HG03354 (cell line): Measurements from ENCODE around the gene NLRC5.
A peak's percentile ranks its signal among the peaks of the same experiment; 100 is the strongest.
"Not testable (repeated sequence)": the region's sequence is repeated elsewhere in the genome, so short reads cannot be mapped to it uniquely, and the experiment has no call there.

ENCODE experiments used
- ATAC-seq: cut with Tn5 transposase; IDR thresholded peaks from one replicate; pipeline ENCODE4 v1.9.1; 2021; ENCODE audit warnings: mild to moderate bottlenecking; ENCODE audit not compliant: unreplicated experiment, poor library complexity, severe bottlenecking

Gene NLRC5

DNA sequence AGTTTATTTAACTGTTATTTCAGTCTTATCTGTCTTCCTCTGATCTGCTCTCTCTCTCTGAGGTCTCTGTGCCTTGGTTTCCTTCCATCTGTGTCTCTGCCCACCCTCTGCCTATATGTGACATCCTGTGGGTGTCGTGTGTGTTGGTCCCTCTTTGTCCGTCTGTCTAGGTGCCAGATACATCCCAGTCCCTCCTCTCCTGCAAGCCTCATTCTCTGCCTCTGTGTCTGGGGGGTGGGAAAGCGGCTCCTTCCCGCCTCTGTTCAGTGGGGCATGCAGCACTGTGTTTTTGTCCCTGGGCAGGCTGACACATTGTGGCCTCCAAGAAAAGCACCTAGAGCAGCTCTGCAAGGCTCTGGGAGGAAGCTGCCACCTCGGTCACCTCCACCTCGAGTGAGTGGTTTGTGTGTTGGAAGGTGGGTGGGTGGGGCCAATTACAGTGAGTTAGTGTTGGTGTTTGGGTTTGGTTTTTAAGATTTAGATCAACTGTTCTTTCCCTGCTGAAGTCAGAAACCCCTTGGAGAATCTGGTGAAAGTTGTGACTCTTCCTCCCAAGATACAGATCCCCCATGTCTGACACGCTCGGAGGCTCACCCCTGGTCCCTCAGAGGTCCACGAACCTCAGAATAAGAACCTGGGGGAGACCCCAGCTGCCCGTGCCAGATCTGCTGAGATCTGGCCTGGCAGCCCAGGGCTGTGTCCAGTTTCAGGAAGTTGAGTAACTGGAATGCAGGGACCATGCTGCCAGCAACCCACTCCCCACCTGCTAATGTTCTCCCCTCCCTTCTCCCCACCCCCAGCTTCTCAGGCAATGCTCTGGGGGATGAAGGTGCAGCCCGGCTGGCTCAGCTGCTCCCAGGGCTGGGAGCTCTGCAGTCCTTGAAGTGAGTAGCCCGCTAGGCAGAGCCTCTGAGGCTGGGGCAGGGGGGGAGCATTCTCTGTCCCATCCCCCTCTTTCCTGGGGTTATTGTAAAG, 52.1 kb downstream of the NLRC5 start:
- ATAC-seq: peak; percentile 32

DNA sequence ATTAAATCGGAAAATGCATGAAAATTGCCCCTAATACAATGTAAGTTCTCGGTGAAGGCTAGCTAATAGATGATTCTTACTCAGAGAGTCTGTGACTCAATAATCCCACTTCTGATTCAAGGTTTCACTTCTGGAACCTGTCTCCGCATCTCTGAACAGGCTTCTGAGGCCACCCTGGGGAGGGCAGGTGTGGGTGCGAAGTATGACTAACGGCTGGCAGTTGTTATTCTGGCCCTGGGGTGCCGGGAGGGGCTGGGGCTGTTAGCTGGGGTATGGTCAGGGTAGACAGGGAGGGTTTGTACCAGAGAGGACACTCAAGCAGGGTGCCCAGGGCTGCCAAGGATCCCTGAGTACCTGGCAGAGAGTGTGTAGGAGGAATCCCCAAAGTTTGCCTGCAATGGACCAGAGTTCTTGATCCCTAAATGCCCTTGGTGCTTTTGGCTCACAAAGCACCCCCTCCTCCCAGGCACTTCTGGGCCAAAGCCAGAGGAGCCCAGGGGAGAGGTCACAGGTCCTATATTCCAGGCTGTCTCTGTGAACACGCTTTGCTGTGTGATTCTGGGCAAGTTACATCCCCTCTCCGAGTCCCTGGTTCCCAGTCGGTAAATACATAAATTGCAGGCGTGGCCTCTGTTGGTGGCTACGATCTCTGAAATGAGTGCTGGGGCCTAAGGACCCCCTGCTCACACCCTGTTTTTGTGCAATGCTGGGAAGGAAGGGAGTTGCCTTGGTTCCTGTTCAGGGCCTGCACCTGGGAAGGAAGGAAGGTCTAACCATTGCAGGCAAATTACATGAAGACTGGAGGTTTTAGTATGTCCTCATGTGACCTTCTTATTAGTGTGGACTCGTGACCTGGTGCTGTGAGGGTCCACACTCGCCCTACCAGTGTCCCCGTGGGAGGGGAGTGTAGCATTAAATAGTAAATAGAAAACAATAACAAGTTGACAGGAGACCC, 53.1 kb downstream of the NLRC5 start:
- ATAC-seq: peak; percentile 75

DNA sequence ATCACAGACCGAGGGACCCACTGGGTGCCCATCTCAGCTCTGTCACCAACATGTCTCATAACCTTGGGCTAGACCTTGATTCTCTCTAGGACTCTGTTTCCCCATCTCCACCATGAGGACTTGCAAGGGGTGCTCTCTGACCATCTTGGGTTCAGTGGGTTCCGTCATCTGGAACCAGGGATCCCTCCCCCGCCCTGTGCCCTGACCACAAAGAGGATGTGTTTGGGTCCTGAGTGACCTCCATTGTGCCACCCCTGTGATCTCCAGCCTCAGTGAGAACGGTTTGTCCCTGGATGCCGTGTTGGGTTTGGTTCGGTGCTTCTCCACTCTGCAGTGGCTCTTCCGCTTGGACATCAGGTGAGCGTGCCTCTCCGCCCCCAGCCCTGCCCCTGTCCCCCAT, 53.9 kb downstream of the NLRC5 start:
- no peak for ATAC-seq

DNA sequence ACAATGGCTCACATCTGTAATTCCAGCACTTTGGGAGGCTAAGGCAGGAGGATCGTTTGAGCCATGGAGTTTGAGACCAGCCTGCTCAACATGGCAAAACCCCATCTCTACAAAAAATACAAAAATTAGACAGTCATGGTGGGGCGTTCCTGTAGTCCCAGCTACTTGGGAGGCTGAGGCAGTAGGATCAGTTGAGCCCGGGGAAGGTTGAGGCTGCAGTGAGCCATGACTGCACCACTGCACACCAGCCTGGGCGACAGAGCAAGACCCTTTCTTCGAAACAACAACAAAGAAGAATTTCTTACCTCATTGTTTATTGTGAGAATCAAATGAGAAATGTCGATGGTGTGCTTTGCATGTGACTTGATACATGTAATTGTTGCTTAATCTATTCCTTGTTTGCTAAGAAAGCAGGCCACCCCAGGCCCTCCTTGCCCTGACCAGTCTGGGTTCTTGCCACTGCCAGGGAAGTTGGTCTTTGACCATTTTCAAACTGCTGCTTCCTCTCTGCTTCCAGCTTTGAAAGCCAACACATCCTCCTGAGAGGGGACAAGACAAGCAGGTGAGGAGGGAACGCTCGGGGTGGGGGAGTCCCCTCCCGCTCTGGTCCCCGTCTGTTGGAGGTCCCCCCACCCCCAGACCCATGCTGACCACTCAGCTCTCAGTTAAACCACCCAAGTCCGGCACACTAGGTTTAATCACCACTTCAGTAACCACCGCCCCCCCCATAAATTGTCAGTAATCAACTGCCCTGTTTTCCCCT, 55.8 kb downstream of the NLRC5 start:
- ATAC-seq: no peak

DNA sequence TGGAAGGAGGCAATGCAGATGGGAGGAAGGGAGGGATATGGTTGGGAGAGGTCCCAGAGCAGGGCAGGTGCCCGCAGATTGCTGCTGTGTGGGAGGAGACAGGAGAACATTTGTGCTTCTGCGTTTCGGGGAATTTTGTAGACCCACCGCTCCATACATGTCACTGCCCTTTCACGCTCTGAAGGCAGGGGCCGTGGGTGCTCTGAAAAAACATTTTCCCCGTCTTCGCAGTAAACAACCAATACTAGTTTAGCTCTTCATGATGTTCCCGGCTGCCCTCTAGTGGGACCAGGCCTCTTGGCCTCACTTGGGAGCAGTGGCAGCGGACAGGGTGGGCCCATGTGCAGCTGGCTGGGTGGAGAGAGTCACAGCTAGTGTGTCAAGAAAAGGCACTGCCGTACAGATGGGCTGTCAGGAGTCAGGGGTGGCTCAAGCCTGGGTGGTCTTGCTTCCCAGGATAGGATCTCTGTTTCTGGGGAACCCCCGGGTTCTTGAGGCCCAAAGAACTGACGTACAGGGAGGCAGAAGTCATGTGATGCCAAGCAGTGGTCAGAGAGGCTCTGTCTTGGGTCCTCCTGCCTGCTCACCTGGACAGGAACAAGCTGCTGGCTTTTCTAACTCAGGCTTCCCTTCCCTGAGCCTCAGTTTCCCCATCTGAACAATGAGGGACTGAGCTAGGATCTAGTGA, 56.5 kb downstream of the NLRC5 start:
- ATAC-seq: no peak

DNA sequence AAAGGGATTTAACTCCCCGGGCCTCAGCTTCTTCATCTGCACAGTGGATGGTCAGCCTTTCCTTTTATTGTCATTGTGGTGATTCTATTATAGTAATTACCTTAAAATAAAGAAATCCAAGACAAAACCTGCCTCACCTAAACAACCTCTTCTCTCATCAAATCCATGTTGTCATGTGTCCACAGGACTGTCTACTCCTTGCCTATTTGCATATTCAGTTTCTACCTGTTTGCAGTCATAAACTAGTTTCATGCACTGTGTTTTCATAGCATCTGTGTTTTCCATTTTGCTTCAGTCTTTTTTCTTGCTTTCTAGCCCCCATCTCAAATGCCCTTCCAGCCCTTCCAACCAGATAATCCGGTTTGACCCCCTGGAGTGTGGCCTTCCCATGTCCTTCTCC, 58.7 kb downstream of the NLRC5 start:
- ATAC-seq: no peak

DNA sequence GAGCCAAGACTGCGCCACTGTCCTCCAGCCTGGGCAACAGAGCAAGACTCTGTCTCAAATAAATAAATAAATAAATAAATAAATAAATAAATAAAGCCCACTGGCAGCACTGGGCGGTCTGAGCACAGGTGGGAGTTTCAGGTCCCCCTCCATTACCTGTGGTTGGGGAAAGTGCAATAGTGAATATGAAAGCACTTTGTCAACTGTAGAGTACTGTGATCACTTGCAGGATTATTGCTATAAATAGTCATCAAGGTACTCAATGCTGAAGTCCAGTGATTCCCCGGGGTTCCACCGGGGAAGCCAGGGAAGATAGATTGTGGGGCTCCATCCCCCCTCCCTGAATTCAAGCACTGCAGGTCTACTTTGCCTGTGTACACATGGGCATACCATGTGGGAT, 60.3 kb downstream of the NLRC5 start:
- peak; percentile 62 for ATAC-seq

DNA sequence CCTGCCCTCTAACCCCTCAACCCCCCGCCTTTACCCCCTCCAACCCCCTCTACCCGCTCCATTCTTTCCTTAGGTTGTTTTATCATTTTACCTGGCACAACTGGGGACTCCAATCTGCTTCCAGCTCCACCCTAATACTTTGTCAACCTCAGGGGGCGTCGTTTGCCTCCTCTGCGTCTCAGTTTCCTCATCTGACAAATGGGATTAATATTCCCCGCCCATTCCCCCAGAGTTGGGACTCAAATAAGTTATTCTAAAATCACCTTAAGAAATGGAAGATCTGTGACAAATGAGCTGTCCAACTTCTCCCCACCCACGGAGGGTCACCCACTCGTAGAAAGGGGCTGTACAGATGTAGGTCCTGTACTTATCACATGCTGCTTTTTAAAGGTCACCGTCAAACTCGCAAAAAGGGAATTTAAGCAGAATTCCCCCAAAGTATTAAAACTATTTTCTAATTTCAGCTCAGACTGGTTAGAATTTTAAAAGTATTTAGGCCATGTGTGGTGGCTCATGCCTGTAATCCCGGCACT, 62.4 kb downstream of the NLRC5 start:
- ATAC-seq: no peak

DNA sequence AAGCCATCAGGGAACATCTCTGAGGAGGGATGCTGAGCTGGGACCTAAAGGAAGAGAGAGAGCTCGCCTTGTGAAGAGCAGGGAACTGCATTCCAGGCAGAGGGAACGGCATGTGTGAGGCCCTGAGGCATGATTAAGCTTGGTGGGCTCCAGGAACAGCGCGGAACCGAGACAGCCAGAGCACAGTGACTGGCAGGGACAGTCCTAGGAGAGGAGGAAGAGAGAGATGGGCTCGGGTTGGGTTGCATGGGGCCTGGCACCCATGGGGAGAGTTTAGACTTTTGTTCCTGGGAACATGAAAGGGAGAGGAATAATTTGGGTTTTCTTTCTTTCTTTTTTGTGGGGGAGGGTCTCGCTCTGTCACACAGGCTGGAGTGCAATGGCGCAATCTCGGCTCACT, 63.8 kb downstream of the NLRC5 start:
- ATAC-seq: no peak

DNA sequence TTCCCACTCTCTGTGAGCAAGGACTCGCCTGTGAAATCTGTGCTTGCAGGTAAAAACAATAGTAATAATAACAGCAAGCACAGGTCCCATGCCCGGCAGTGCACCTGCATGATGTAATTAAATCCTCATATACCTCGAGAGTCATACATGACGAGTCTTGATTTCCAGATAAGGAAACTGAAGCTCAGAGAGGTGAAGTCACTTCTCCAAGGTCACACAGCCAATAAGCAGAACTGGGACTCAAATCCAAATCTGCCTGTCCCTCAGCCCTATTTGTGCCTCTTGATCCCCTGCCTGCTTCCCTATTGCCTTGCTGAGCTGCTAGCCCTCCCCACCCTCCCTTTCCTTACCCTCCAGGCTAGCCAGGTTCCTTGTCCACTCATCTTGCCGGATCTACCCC, 65.0 kb downstream of the NLRC5 start:
- ATAC-seq: no peak

DNA sequence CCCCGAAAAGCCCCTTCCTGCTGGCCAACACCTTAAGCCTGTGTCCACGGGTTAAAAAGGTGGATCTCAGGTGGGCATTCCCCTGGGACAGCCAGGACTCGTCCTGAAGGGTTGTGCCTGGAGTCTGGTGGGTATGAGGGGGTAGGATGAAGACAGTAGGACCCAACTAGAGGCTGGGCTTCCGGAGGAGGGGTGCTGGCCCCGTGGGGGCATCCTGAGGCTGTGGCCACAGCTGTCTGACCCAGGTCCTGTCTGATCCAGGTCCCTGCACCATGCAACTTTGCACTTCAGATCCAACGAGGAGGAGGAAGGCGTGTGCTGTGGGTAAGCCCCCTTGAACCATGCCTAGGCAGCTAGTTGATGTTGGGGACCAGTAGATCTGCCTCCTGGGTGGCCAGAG, 65.4 kb downstream of the NLRC5 start:
- no peak for ATAC-seq

DNA sequence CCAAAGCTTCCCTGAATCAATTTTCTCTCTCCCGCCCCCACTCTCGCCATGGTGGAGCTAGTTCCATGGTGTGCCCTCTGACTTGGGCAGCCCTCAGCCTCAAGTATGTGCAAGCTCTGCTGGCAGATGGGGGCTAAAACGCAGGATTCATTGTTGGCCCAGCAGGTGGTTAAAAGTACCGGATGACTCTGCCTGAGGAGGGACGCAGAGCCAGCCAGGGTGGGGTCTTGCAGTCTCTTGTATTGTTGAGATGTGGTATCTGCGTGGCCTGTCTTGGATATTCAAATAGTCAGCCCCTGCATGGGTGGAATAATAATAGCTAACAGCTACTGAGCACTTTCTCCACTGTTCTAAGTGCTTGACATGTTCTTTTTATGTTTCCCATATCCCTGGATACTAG, 66.3 kb downstream of the NLRC5 start:
- ATAC-seq: no peak

DNA sequence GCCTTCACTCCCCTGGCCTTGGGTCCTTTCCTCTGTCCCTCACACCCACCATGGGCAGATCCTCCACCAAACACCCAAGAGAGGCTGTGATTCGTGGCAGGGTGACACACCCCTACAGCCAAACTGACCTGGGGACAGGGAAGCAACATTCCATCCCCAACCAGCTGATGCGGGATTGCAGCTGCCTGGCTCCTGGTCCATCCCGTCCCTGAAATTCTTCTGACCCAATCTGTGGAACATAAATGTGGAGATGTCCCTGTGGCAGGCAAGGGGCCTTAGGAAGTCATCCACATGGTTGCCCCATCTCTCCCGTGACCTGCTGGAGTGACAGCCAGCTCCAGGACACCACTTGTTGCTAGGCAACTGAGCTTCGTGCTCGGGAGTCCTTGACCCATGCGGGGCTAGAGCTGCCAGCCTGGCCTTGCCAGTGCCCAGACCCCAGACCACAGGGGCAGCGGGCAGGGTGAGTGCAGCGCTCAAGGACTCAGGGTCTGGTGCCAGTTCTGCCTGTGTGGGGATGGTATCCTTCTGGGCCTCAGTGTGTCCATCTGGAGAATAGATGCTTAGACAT, 69.0 kb downstream of the NLRC5 start:
- no peak for ATAC-seq

DNA sequence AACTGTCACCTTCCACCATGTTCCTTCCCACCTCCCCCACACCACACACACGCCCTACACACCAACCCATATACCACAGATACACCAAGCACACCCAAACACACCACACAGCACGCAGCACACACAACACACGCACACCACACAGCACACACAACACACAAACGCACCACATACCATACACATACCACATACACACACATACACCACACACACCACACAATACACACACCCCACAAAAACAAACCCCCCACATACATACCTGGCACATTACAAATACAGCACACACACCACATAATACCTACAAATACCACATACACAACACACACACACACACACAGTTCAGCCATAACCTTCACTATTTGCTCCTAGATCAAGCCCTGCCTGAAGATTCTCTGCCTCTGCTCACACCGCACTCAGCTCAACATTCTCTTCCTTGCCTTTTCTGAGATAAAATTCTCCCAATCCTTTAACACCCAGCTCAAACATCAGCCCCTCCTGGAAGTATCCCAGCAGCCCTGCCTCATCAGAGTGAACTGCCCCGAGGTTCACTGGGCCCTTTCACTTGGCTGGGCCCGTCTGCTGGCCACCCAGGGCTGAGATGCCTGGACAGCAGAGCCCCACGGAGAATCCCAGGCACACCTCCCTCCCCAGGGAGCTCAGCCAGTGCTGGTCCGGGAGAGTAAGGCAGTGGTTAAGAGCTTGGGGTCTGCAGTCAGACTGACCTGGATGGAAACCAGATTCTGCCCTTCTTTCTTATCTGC, 71.1 kb downstream of the NLRC5 start:
- no peak for ATAC-seq

DNA sequence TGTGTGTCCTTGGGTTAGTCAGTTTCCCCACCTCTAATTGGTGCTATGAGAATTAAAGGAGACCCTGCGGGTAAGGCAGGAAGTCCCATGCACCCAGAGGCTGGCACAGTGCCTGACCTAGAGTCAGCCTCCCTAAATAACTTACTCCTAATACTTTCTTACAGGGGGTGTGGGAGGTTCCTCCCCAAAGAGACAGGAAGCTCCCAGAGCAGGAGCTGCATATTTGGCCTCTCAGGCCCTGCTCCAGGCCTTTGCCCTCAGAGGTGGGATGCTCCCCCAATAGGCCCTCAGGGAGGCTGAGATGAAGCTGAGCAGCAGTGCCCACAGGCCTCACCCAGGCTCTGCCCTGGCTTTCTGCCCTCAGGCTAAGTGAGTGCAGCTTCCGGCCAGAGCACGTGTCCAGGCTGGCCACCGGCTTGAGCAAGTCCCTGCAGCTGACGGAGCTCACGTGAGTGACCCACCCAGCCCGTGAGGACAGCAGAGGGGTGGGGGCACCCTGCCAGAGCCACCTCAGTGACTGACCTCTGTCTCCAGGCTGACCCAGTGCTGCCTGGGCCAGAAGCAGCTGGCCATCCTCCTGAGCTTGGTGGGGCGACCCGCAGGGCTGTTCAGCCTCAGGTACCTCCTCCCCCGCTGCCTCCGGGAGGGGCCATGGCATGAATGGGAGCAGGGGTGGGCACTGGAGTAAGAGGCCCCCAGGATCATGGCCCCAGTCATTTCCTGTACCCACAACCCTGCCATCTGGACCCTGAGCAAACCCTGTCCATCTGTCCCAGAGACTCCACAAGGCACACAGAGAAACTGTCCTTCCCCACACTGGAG, 71.9 kb downstream of the NLRC5 start:
- ATAC-seq: no peak

DNA sequence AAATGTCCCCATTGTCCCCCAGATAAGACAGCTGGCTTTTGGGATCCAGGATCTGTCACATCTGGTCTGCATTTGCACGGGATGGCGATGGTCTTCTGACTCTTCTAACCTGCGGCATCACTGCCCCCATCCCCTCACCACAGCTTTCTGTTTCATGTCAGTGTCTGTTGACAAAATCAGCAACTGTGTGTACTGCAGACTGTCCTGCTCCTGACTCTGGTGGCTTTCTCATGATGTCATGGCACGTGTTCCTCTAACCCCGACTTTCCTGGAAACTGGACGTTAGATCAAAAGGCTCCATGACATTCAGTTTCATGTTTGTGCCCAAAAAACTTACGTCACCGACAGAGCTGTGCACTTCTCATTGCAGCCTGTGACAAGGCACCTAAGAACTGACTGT, 73.0 kb downstream of the NLRC5 start:
- ATAC-seq: no peak

DNA sequence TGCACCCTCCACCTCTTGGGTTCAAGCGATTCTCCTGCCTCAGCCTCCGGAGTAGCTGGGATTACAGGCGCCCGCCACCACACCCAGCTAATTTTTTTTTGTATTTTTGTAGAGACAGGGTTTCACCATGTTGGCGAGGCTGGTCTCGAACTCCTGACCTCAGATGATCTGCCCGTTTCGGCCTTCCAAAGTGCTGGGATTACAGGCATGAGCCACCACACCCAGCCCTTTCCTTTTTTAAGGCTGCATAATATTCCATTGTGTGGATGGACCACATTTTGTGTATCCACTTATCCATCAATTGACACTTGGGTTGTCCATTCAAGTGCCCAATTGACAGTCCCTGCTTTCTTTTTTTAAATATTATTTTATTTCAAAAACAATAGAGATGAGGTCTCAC, 73.8 kb downstream of the NLRC5 start:
- not testable (repeated sequence) for ATAC-seq
